Measurements from ENCODE around the gene TUBG2. TPM values are rescaled to one million over a fixed set of nuclear protein-coding genes. Genes with fewer than 3 reads are reported as not detected.

Gene TUBG2
- polyA plus RNA-seq, 1 of the 3 experiments (the other 2 are of a cell fraction), result 33.9 TPM

Small RNA genes lying within 50 kb of the gene (small RNA-seq; reads per million reads assigned to genes)
- gene MIR6780A, result 0 to 0.66 (median 0) reads per million in 7 experiments

Other genes with a start within 250 kb of the TUBG2 start
- 264 and 290 TPM in 2 replicates for gene CAVIN1, start 236.0 kb upstream of the TUBG2 start, polyA plus RNA-seq (2012; rRNA removed)
- 31.7 and 37.1 TPM in 2 replicates for gene ATP6V0A1, start 200.4 kb upstream of the TUBG2 start, polyA plus RNA-seq (2012; rRNA removed)
- gene NAGLU, start 123.0 kb upstream of the TUBG2 start, polyA plus RNA-seq (2012; rRNA removed), result 25.0 and 33.9 TPM in 2 replicates
- 1.2 and 1.3 TPM in 2 replicates for gene HSD17B1, start 106.4 kb upstream of the TUBG2 start, polyA plus RNA-seq (2012; rRNA removed)
- 56.6 and 69.4 TPM in 2 replicates for gene COASY, start 97.1 kb upstream of the TUBG2 start, polyA plus RNA-seq (2012; rRNA removed)
- 44.5 and 66.4 TPM in 2 replicates for gene MLX, start 92.2 kb upstream of the TUBG2 start, polyA plus RNA-seq (2012; rRNA removed)
- 14.2 and 17.3 TPM in 2 replicates for gene PSMC3IP, start 81.6 kb upstream of the TUBG2 start, polyA plus RNA-seq (2012; rRNA removed)
- gene RETREG3, start 49.9 kb upstream of the TUBG2 start, polyA plus RNA-seq (2012; rRNA removed), result 13.3 and 24.9 TPM in 2 replicates
- 72.4 and 145 TPM in 2 replicates for gene TUBG1, start 49.6 kb upstream of the TUBG2 start, polyA plus RNA-seq (2012; rRNA removed)
- gene PLEKHH3, start 17.7 kb downstream of the TUBG2 start, polyA plus RNA-seq (2012; rRNA removed), result 9.8 and 12.8 TPM in 2 replicates
- 2.2 and 3.1 TPM in 2 replicates for gene CCR10, start 22.6 kb downstream of the TUBG2 start, polyA plus RNA-seq (2012; rRNA removed)
- gene CNTNAP1, start 23.2 kb downstream of the TUBG2 start, polyA plus RNA-seq (2012; rRNA removed), result 74.3 and 92.7 TPM in 2 replicates
- gene EZH1, start 85.8 kb downstream of the TUBG2 start, polyA plus RNA-seq (2012; rRNA removed), result 28.6 and 42.9 TPM in 2 replicates
- gene RAMP2, start 101.9 kb downstream of the TUBG2 start, polyA plus RNA-seq (2012; rRNA removed), result 2.5 and 3.0 TPM in 2 replicates
- gene VPS25, start 114.2 kb downstream of the TUBG2 start, polyA plus RNA-seq (2012; rRNA removed), result 127 and 158 TPM in 2 replicates
- gene WNK4, start 121.3 kb downstream of the TUBG2 start, polyA plus RNA-seq (2012; rRNA removed), result 8.7 and 12.5 TPM in 2 replicates
- 90.5 and 103 TPM in 2 replicates for gene COA3, start 139.4 kb downstream of the TUBG2 start, polyA plus RNA-seq (2012; rRNA removed)
- 0.26 TPM in 1 of 2 replicates, not detected in the other for gene CNTD1, start 139.6 kb downstream of the TUBG2 start, polyA plus RNA-seq (2012; rRNA removed)
- gene BECN1, start 165.0 kb downstream of the TUBG2 start, polyA plus RNA-seq (2012; rRNA removed), result 78.0 and 97.4 TPM in 2 replicates
- 139 and 152 TPM in 2 replicates for gene PSME3, start 174.1 kb downstream of the TUBG2 start, polyA plus RNA-seq (2012; rRNA removed)
- 0.24 and 0.33 TPM in 2 replicates for gene AOC2, start 185.3 kb downstream of the TUBG2 start, polyA plus RNA-seq (2012; rRNA removed)
- 0.03 and 0.08 TPM in 2 replicates for gene AOC3, start 191.9 kb downstream of the TUBG2 start, polyA plus RNA-seq (2012; rRNA removed)
- not detected in 2 replicates for gene G6PC1, start 241.5 kb downstream of the TUBG2 start, polyA plus RNA-seq (2012; rRNA removed)

All from SK-N-SH (cell line).